ENCODE results near the gene FADS1.

FADS1 gene

DNA sequence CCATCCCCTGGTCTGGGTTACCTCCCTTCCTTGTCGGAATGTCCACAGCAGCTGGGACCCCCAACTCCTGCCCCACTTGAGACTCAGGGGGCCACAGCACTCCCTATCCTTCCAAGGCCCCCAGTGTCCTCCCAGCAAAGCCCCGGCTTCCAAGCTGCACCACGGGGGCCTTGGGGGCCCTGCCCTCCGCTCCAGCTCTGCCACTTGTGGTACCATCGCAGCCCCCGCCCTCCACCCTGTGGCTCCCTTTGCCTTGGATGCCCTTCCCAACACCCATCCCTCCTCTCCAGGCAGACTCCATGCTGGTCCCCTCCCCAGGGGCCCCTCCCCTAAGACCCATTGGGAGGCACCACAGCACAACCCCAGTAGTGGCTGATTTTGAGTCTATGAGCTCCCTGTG lies 41.7 kb downstream of the FADS1 start:
- no peak for DNase-seq

GRCh38 chr11:61774411-61774810 lies 42.4 kb downstream of the FADS1 start:
- no peak for DNase-seq

- DNase-seq = no peak
Measured at GRCh38 chr11:61773809-61774208, 43.0 kb downstream of the FADS1 start.

GRCh38 chr11:61773356-61773755 lies 43.4 kb downstream of the FADS1 start:
- no peak for DNase-seq

GRCh38 chr11:61771985-61772455 lies 44.8 kb downstream of the FADS1 start:
- no peak for DNase-seq

DNA sequence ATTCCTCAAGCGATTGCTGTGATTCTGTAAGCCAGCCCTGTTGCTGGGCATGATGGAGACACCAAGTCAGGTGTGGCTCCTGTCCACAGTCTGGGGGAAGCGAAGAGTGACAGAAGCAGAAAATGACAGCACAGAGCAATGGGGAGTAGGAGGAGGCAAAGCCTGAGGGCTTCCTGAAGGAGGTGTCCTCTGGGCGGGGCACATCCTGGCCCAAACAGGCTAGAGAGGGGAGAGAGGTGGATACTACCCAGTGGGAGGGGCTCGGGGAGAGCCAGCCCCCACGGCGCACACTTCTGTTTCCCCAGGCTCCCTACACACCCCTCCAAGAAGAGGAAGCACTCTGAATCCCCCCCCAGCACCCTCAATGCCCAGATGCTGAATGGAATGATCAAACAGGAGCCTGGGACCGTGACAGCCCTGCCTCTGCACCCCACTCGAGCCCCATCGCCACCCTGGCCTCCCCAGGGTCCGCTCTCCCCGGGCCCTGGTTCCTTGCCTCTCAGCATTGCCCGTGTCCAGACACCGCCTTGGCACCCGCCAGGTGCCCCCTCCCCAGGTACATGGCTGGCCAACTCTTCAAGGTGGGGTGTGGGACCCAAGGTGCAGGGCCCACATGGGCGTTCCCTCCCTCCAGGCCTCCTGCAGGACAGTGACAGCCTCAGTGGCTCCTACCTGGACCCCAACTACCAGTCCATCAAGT lies 45.5 kb downstream of the FADS1 start:
- no peak for DNase-seq

DNA sequence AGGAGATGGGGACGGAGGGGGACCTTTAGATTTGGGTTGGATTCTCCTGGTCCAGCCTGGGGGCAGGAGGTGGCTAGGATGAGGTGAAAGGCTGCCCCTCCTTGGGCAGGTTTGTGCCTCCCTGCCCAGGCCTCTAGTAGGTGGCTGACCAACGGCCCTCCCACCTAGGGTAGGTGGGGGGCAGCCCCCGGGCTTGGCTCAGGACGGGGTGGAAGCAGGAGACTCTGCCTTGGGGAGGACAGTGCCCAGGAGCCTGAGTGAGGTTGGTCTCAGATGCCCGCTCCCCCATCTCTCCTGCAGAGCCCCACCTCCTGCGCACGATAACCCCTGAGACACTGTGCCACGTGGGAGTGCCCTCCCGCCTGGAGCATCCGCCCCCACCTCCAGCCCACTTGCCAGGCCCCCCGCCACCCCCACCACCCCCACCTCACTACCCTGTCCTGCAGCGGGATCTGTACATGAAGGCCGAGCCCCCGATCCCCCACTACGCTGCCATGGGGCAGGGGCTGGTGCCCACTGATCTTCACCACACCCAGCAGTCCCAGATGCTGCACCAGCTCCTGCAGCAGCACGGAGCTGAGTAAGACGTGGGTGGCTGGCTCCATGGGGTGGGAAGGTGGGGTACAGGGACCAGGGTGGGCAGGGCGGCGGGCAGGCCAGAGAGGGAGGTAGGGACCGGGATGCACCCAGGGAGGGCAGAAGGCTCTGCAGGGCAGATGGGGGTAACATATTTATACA lies 46.7 kb downstream of the FADS1 start:
- no peak for DNase-seq

DNA sequence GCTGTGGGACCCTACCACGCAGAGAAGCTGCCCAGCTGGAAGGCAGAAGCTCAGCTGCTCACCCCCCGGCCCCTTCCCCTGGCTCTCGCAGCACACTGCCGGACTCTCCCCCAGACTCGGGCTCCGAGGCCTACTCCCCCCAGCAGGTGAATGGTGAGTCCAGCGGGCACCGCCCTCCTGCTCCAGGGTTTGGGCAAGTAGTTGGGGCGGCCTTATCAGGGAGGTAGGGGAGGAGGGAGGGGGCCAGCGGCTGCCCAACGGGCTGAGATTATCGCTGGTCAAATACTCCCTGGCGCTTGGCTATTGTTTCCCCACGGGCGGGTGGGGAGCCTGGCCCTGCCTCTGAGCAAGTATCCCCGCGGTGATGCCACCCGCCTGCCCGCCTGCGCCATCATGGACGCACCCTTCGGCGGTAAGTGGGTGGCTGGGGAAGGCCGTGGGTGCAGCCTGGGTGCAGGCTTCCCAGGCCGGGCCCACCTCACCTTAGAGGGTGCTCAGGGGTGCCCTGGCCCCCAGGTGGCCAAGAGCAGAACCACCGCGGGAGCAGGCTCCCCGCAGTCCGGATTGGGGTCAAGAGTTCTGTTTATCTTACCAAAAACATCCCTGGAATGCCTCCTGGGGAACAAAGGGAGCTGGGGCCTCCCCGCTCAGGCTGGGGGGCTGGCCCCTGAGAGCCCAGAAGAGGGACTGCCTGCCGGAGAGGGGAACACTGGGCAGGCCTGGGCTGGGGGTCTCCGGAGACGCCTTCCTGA lies 47.5 kb downstream of the FADS1 start:
- no peak for DNase-seq

DNA sequence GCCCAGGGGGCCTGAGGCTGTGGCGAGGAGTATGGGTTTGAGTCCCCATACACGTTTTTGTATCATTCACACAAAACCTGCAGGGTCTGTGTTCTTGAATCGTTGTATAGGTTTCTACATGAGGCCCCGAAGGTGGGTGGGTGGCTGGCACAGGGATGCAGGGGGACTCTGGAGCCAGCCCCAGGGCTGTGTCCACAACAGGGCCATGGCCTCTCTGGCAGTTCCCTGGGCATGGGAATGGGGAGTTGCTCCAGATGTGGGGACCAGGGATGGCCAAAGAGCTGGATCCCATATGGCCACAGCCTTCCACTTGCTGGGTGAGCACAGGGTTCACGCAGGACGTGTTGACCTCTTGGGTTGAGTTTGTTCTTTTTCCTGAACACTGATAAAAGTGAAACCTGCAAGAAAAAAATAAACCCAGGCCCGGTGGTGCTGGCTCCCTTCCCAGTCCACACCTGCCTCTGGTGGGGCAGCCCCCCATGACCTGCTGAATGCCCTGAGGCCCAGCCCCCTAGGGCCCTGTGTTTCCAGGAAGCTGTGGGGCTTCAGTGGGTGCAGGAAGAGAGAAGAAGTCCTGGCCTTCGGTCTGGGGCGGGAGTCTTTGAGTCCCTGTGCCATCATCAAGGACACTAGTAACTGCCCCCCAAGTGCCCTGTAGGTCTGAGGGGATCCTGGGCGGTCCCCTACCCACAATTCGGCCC lies 48.3 kb downstream of the FADS1 start:
- no peak for DNase-seq

- DNase-seq = no peak
Measured at GRCh38 chr11:61766353-61766841, 50.4 kb downstream of the FADS1 start.

DNA sequence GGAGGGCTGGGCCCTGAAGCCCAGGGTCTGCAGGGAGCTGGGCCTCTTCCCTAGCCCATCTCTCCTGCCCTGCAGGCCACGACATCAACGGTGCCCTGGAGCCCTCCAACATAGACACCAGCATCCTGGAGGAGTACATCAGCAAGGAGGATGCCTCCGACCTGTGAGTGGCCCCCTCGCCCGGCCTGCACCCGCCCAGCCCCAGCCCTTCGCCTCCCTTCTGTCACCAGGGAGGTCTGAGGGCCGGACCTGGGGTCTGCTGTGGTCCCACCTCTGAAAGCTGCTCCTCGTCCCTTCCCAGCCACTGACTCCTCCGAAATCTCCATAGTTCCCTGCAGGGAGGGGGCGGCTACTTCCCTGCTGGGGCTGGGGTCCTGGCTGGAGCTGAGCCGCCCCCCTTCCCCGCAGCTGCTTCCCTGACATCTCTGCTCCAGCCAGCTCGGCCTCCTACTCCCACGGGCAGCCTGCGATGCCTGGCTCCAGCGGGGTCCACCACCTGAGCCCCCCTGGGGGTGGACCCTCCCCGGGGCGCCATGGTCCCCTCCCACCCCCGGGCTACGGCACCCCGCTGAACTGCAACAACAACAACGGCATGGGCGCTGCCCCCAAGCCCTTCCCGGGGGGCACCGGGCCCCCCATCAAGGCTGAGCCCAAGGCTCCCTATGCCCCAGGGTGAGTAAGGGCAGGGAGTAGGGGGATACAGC lies 51.1 kb downstream of the FADS1 start:
- DNase-seq = no peak

GRCh38 chr11:61764606-61765260 lies 52.1 kb downstream of the FADS1 start:
- DNase-seq = no peak

DNA sequence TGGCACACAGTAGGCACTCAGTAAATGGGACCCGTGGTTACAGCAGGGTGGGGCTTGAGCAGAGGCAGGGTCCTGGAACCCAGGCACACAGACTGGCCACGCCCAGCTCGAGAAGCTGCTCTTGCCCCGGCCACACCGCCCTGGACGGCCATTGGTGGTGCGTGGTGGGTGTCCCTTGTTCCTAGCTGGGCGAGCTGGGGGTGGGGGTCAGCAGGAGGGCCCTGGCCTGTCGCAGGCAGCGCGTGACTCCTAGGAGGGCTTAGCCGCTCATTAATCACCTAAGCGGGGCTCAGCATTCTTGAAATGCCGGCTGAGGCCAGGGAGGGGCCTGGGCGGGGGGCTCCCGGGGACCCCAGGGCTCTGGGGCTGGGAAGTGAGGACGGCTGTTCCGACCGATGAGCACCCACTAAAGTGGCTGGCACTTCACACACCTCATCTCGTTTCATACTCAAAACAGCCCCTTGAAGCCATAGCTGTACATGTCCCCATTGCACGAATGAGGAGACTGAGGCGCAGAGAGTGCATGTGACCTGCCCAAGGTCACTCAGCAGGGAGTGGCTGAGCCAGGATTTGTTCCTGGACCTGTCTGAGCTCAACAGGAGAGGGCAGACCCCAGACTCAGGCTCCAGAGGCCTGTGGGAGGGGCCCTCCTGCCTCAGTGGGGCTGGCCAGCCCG lies 52.7 kb downstream of the FADS1 start:
- DNase-seq = no peak

DNA sequence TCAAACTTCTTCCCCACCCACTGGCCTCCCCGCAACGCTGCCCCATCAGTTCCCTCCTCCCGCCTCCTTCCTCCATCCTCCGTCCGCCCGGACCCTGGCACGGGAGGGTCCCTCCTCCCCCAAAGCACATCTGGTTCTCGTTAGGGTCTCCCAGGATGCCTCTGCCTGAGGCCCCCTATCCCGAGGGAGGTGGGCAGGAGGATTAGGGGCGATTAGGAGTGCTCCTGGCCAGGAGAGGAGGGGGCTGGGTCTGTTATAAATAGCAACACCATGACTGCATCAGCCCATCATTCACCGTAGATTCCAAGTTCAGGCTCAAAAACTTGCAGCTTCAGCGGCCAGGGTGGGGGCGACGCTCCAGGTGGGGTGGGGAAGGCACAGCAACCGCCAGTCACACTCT lies 54.0 kb downstream of the FADS1 start:
- DNase-seq = no peak

DNA sequence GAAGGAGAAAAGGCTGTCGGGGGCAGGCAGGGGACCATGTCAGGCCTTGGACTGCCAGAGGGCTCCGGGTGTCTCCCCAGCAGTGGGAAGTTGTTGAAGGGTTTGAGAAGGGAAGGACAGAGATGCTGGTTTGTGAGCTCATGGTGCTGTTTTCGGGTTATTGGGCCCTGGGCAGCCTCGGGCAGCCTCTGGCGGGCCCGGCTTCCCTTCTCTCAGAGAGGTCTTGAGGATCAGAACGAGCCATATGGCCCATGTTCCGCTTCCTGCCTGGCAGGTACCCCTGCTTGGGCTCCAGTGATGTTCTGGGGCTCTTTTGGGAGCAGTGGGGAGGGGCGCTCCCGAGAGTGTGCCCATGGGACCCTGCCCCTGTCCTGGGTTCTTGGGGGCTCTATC lies 54.6 kb downstream of the FADS1 start:
- no peak for DNase-seq

GRCh38 chr11:61761440-61762222 lies 55.2 kb downstream of the FADS1 start:
- DNase-seq = no peak

DNA sequence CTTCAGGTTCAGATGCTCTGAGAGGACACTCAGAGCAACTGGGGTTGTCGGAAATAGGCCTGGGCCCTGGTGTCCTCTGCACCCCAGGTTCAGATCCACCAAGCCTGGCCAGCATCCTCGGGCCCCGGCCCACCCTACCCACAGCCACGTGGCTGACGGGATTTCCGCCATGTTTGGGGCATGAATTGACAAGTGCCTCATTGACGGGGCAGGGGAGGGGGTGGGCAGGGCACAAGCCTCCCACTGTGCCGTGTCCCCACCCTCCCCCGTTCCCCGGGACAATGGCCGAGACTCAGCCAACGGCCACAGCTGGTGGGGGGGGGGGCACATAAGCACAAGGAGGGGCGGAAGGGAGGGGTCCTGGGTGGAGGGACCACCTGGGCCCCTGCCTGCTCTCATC lies 55.9 kb downstream of the FADS1 start:
- DNase-seq = no peak

DNA sequence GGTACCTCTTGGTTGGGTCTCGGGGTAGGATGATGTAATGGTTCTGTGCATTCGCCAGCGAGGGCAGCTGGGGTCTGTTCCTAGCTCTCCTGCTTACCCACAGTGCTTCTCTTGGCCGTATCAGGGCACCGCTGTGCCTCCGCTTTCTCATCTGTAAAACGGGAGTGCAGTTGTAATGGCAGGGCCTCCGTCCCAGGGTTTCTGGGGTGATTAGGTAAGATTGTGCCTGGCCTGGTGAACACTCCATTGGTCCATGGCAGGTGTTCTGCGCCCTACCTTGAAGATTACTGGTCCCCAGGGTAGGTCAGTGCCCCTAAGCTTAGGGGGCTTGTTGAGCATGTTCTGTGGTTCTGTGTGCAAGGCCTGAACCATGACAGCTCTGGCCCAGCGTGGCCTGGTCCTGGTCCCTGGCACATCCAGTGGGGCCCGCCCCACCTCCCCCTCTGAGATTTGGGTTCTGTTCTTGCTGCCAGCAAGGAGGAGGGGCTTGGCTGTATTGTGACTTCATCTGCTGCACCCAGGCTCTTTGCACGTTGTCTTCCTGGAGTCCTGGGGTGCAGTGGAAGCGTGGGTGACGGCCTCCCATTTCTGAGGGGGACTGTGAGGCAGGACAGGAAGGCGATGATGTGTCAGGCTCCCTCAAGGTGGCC lies 59.5 kb downstream of the FADS1 start:
- DNase-seq = no peak

GRCh38 chr11:61756452-61757212 lies 60.2 kb downstream of the FADS1 start:
- DNase-seq = peak; percentile 73

Measured in activated CD8-positive, alpha-beta memory T cell treated with anti-CD3 and anti-CD28 coated beads for 24 hours (primary cell).